ENCODE results near the gene FGGY.
"Not testable (repeated sequence)": the region's sequence is repeated elsewhere in the genome, so short reads cannot be mapped to it uniquely, and the experiment has no call there.

FGGY gene

GRCh38 chr1:59692591-59692990, 395.7 kb downstream of the FGGY start:
- peak; percentile 93 to 94 for DNase-seq

GRCh38 chr1:59693406-59693805, 396.5 kb downstream of the FGGY start:
- peak in 1 of 2 experiments; percentile 19 for DNase-seq

- no peak for DNase-seq
Measured at GRCh38 chr1:59695252-59695651, 398.4 kb downstream of the FGGY start.

- peak; percentile 94 to 95 for DNase-seq
Measured at GRCh38 chr1:59696421-59697115, 399.7 kb downstream of the FGGY start.

- DNase-seq: peak; percentile 73 to 75
Measured at GRCh38 chr1:59697150-59697800, 400.4 kb downstream of the FGGY start.

GRCh38 chr1:59698386-59698785, 401.5 kb downstream of the FGGY start:
- DNase-seq: no peak

GRCh38 chr1:59699227-59699847, 402.4 kb downstream of the FGGY start:
- peak; percentile 83 to 86 for DNase-seq

- DNase-seq: no peak
Measured at GRCh38 chr1:59701376-59701775, 404.5 kb downstream of the FGGY start.

GRCh38 chr1:59703226-59703917, 406.5 kb downstream of the FGGY start:
- no peak for DNase-seq

GRCh38 chr1:59703918-59704378, 407.1 kb downstream of the FGGY start:
- DNase-seq: no peak

- no peak for DNase-seq
Measured at GRCh38 chr1:59704716-59705115, 407.8 kb downstream of the FGGY start.

GRCh38 chr1:59705466-59706302, 408.8 kb downstream of the FGGY start:
- no peak for DNase-seq

- no peak for DNase-seq
Measured at GRCh38 chr1:59706303-59706599, 409.4 kb downstream of the FGGY start.

GRCh38 chr1:59707178-59707791, 410.4 kb downstream of the FGGY start:
- no peak for DNase-seq

GRCh38 chr1:59709333-59709732, 412.4 kb downstream of the FGGY start:
- no peak for DNase-seq

GRCh38 chr1:59710920-59711319, 414.0 kb downstream of the FGGY start:
- DNase-seq: not testable (repeated sequence)

- no peak for DNase-seq
Measured at GRCh38 chr1:59714219-59714618, 417.3 kb downstream of the FGGY start.

- DNase-seq: no peak
Measured at GRCh38 chr1:59714966-59715365, 418.1 kb downstream of the FGGY start.

GRCh38 chr1:59716832-59717231, 419.9 kb downstream of the FGGY start:
- DNase-seq: no peak

GRCh38 chr1:59718064-59718988, 421.4 kb downstream of the FGGY start:
- peak; percentile 51 to 60 for DNase-seq

GRCh38 chr1:59718989-59719360, 422.1 kb downstream of the FGGY start:
- no peak for DNase-seq
